ENCODE measurements around the gene PTPRU. TPM values are rescaled to one million over a fixed set of nuclear protein-coding genes. Genes with fewer than 3 reads are reported as not detected.

Gene PTPRU
- total RNA-seq, 1 donor from 2014 or later, result 92.5 TPM

GRCh38 chr1:29271724-29272123 lies 35.4 kb downstream of the PTPRU start:
- peaks cover 2% of the 10 kb centered on the region for H3K27me3 Mint-ChIP-seq (ENCODE audit: unreplicated experiment)
- H3K4me1 Mint-ChIP-seq (ENCODE audit: low read depth, unreplicated experiment), result peaks cover 24% of the 10 kb centered on the region
- DNase-seq, result no peak
- TF ChIP-seq CTCF (IDR thresholded peaks at IDR 0.05; ENCODE audit: partially characterized antibody, unreplicated experiment), result no peak
- H3K9me3 Mint-ChIP-seq (ENCODE audit: unreplicated experiment), result peaks cover 2% of the 10 kb centered on the region
- peaks cover 7% of the 10 kb centered on the region for H3K36me3 Mint-ChIP-seq (ENCODE audit: unreplicated experiment)
- no peak overlapping the region for H3K4me3 Mint-ChIP-seq (ENCODE audit: unreplicated experiment)
- H3K27ac Mint-ChIP-seq (ENCODE audit: unreplicated experiment), result peak overlapping the region; percentile 14

GRCh38 chr1:29272147-29272907 lies 36.0 kb downstream of the PTPRU start:
- Mint-ChIP-seq H3K27me3 (ENCODE audit: unreplicated experiment) (peaks cover 2% of the 10 kb centered on the region), H3K4me3 (ENCODE audit: unreplicated experiment) (no peak overlapping the region), H3K9me3 (ENCODE audit: unreplicated experiment) (peaks cover 4% of the 10 kb centered on the region), H3K36me3 (ENCODE audit: unreplicated experiment) (peaks cover 10% of the 10 kb centered on the region), H3K4me1 (ENCODE audit: low read depth, unreplicated experiment) (peaks cover 20% of the 10 kb centered on the region), H3K27ac (ENCODE audit: unreplicated experiment) (peak overlapping the region; percentile 14)
- no peak for DNase-seq
- no peak for TF ChIP-seq CTCF (IDR thresholded peaks at IDR 0.05; ENCODE audit: partially characterized antibody, unreplicated experiment)

- no peak overlapping the region for H3K4me3 Mint-ChIP-seq (ENCODE audit: unreplicated experiment)
- peaks cover 10% of the 10 kb centered on the region for H3K36me3 Mint-ChIP-seq (ENCODE audit: unreplicated experiment)
- DNase-seq, result no peak
- H3K27ac Mint-ChIP-seq (ENCODE audit: unreplicated experiment), result no peak overlapping the region
- H3K4me1 Mint-ChIP-seq (ENCODE audit: low read depth, unreplicated experiment), result peaks cover 13% of the 10 kb centered on the region
- no peak for TF ChIP-seq CTCF (IDR thresholded peaks at IDR 0.05; ENCODE audit: partially characterized antibody, unreplicated experiment)
- peaks cover 4% of the 10 kb centered on the region for H3K9me3 Mint-ChIP-seq (ENCODE audit: unreplicated experiment)
- H3K27me3 Mint-ChIP-seq (ENCODE audit: unreplicated experiment), result peaks cover 2% of the 10 kb centered on the region
Observed at GRCh38 chr1:29275435-29275834, 39.1 kb downstream of the PTPRU start.

- H3K36me3 Mint-ChIP-seq (ENCODE audit: unreplicated experiment), result peaks cover 10% of the 10 kb centered on the region
- H3K4me1 Mint-ChIP-seq (ENCODE audit: low read depth, unreplicated experiment), result no peaks in the 10 kb centered on the region
- peaks cover 5% of the 10 kb centered on the region for H3K9me3 Mint-ChIP-seq (ENCODE audit: unreplicated experiment)
- H3K4me3 Mint-ChIP-seq (ENCODE audit: unreplicated experiment), result no peak overlapping the region
- no peaks in the 10 kb centered on the region for H3K27me3 Mint-ChIP-seq (ENCODE audit: unreplicated experiment)
- DNase-seq, result no peak
- TF ChIP-seq CTCF (IDR thresholded peaks at IDR 0.05; ENCODE audit: partially characterized antibody, unreplicated experiment), result no peak
- H3K27ac Mint-ChIP-seq (ENCODE audit: unreplicated experiment), result no peak overlapping the region
Observed at GRCh38 chr1:29278124-29278523, 41.8 kb downstream of the PTPRU start.

GRCh38 chr1:29279406-29279805 lies 43.1 kb downstream of the PTPRU start:
- no peaks in the 10 kb centered on the region for H3K4me1 Mint-ChIP-seq (ENCODE audit: low read depth, unreplicated experiment)
- no peak overlapping the region for H3K4me3 Mint-ChIP-seq (ENCODE audit: unreplicated experiment)
- no peak for DNase-seq
- H3K36me3 Mint-ChIP-seq (ENCODE audit: unreplicated experiment), result peaks cover 10% of the 10 kb centered on the region
- peaks cover 5% of the 10 kb centered on the region for H3K9me3 Mint-ChIP-seq (ENCODE audit: unreplicated experiment)
- no peaks in the 10 kb centered on the region for H3K27me3 Mint-ChIP-seq (ENCODE audit: unreplicated experiment)
- TF ChIP-seq CTCF (IDR thresholded peaks at IDR 0.05; ENCODE audit: partially characterized antibody, unreplicated experiment), result no peak
- H3K27ac Mint-ChIP-seq (ENCODE audit: unreplicated experiment), result no peak overlapping the region
